Glomerular endothelial cell (primary cell): ENCODE results near the gene C10orf105. TPM values are rescaled to one million over a fixed set of nuclear protein-coding genes. Genes with fewer than 3 reads are reported as not detected.

Experiments
- DNase-seq: peaks from one replicate; pipeline ENCODE4 v3.0.0-alpha.2; 2011; ENCODE audit warnings: low read depth, low spot score; ENCODE audit errors: extremely low read depth
- total RNA-seq: library from RNA; depleted of rRNA; stranded (reverse); fragments of >200 nt; gene quantifications from 2 replicates; pipeline ENCODE4 v1.2.3, GENCODE V29; 2015

C10orf105 gene
- total RNA-seq, 1 donor from 2014 or later, result not detected

DNA sequence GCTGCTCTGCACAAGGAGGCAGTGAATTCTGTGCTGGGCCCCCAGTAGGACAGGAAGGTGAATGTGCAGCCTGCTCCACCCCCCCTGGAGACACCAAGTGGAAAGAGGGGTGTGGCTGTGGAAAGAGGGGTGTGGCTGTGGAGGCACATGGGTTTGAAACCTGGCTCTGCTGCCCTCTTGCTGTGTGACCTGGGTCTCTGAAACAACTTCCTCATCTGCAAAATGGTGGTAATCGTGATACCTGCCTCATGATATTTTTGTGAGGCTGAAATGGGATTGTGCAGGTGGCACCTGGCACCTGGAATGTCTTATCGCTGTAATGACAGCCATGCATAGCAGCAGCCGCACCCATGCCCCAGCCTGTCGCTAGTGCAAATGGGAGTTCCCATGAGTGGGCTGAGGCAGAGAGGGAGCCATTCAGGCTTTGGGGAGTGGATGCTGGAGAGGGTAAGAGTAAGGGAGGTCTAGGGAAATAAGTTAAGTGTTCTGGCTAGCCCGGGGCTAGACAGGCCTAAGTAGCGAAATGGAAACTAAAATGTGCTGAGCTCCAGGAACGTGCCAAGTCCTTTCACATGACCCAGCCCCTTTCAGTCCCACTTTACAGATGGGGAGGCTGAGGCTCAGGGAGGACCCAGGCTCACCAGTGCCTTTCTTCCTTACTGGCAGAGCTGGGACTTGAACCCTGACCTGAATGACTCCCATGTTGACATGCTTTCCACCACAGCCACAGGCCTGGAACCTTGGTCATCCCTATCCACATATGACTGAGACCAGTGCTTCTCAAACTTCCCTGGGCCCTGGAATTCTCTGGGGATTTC is 35.0 kb downstream of the C10orf105 start:
- DNase-seq, result no peak

DNA sequence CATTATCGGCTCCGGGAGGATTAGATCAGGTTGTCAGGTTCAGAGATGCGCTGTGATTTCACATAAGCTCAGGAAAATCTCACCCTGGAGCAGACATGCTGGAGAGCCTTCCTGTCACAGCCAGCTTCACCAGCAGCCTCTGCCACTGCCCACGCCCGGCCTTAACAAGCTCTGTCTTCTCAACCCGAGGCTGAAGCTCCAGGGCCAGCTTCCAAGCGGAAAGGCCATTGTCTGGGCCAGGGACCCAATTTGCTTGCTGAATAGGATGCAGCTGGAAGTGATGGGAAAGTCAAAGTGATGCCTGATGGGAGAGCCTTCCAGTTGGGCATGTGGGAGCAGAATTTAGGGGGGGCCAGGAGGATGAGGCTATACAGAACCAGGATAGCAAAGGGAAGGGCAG is 36.3 kb downstream of the C10orf105 start:
- DNase-seq, result no peak

DNA sequence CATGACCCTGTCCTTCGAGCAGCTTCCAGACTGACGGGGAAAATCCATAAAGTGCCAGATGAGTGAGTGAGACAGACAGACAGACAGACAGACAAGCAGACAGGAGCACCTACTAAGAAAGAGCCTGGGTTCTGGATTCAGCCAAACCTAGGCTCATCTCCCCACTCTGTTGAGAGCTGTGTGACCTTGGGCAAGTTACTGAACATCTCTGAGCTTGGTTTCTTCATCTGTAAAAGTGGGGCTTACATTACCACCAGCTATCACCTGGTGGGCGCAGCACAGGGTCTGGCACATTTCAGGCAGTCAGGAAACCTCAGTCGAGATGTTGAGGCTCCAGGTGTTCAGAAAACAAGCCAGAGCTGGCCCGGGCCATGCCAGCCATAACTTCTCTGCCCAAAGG is 37.6 kb downstream of the C10orf105 start:
- no peak for DNase-seq

DNA sequence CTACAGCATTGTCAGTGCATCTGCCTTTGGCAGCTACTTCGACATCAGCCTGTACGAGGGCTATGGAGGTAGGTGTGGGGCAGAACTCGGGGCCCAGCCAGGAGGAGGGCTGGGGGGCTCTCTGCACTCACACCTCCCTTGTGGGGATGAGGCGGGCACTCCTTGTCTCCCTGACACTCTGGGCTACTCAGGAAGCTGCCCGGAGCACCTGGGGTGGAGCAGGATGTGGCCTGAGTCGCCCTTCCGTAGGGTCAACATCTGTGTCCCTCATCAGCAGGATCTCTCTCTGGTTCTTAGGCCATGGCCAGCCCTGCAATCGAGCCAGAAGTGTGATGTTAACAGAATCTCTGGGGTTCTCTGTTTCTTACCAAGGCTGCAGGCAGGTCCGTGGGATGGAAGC is 40.2 kb downstream of the C10orf105 start:
- no peak for DNase-seq

DNA sequence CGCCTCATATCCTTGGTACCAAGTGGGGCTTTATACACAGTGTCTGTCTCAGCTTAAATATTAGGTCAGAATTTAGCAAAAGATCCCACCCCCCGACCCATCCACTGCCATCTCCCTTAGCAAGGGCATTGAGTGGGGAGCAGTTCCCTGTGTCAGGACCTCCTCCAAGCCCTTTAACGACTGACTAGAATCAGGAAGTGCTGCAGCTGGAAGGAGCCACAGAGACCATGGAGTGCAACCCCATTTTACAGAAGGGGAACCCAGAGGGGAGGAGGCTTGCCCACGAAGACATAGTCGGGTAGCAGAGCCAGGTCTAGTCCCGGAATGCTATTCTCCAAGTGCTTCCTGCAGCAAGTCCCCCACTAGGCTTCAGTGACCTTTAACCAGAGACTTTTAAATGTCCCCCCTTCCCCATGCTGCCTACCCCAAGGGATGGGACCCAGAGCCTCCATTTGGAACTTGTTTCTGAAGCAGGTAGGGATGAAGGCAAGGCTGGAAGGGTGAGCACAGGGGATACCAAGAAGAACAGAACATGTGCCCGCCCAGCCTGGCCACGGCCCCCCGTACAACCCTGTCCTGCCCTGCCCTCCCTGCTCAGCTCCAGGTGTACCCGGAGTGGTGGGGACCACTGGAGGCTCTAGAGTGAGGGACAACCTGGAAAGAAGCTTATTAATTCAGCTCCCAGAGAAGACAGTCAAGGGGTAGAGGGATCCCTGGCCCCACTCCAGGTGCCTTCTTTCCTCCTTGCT is 41.3 kb downstream of the C10orf105 start:
- DNase-seq, result no peak

DNA sequence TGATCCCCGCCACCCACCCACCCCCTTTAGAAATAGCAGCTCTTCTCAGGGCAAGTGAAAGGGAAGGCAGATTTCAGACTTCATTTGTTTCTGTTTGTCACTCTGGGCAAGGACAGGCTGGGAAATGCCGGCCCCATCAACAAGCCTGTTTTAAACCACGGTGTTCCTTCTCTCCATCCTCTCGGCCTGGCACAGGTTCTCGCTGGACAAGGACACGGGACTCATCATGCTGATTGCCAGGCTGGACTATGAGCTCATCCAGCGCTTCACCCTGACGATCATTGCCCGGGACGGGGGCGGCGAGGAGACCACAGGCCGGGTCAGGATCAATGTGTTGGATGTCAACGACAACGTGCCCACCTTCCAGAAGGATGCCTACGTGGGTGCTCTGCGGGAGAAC is 42.3 kb downstream of the C10orf105 start:
- no peak for DNase-seq

DNA sequence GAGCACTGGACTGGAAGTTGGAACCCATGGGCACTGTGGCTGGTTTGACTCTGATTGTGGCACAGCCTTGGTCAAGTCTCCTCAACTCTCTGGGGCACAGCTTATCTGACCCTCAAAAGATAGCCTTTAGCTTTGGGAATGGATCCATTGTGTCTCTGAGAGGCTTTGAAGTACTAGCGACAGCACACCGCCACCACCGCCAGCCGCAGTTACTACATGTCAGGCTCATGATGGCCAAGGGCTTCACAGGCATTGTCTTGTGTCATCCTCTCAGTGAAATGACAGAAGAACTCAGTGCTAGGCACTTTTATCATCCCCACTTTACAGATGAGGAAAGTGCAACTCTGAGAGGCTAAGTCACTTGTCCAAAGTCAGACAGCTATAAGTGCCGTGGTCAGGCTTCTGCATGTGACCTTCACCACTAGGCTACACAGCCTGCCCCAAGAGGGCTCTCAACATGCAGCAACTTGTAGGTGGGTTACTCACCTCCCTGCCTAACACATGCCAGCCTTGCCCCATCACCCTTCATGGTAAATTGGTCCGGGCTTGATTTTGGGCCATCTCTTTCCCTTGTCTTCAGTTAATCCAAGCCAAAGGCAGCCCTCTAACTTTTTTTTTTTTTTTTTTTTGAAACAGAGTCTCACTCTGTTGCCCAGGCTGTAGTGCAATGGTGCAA is 44.1 kb downstream of the C10orf105 start:
- DNase-seq, result no peak

DNA sequence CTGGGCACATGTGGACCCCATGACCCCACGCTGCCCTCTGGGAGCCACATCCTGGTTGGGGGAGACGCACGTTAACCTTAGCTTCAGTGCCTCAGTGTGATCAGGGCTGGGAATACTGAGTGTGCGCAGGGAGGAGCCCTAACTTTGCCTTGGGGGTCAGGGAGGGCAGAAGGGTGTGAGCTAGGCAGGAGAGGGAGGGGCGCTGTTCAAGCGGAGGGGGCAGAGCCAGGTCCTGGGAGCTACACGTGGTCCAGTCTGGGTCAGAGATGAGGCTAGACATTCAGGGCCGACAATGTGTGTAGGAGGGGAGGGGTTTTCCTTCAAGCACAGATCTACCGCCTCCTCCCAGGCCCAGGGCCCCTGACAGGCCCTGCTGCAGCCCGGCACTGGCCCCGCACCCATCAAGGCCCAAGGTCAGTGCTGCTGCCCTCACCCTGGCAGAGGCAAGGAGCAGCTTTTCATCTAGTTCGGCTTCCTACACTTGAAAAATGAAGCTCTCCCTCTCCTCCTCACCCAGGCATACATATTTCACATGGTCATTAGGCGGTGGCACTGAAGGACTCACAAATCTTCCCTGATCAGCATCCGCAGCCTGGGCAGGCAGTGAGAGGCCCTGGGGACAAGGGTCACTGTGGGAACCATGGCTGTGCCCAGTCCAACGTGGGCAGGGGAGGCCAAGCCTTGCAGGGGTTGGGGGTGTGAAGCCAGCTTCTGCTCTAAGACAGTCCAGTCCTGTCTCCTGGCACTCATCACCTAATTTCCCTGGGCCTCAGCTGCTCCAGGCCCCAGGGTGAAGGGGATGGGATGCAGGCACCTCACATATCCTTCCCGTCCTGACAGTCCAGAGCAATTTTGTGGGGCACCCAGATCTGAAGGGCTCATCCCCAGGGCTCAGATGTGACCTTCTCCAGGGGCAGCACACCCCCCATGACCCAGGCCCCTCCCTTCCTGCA is 47.3 kb downstream of the C10orf105 start:
- DNase-seq, result no peak

DNA sequence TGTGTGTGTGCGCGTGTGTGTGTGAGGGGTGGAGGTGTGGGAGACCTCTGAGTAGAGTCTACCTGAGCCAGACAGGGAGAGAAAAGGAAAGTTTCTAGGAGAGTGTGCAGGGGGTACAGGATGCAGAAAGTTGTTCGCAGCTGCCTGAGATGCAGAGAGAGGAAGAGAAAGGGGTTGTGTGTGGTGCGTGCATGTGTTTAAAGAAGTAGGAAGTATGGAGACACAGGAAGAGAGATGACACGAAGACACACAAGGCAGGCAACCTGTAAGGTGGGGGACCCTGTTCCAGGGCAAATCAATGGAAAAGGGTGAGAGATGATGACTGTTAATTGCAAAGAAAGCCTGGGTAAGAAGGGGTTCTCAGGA is 52.2 kb downstream of the C10orf105 start:
- no peak for DNase-seq

DNA sequence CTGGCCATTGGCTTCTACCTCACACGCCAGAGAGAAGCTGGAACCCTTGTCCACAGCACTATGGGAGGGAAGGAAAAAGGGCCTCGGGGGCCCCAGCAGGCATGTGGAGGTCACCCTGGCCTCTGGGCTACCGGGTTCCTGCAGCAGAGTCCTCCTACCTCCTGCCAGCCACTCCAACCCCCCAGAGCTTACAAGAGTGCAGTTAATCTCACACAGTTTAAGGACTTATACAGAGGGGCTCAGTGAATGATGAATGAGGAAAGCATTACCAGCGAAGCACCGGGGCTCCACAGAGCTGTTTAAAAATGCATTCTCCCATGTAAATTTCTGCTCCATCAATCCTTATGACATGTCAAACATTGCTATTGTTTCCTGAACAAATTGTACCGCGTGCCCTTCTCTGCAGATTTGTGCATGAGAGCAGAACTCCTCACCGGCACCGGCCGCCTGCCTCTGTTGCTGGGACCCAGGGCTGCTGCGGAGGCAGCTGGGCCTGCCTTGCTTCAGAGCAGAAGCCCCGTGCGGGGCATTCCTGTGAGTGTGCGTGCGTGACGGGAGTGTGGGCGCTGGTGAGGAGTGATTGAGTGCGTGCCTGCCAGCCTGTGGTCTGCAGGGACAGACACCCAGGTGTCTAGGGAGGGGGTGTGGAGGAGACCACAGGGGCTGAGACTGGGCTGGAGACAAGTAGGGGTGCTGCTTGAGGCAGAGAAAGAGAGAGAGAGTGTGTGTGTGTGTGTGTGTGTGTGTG is 52.8 kb downstream of the C10orf105 start:
- DNase-seq, result no peak

DNA sequence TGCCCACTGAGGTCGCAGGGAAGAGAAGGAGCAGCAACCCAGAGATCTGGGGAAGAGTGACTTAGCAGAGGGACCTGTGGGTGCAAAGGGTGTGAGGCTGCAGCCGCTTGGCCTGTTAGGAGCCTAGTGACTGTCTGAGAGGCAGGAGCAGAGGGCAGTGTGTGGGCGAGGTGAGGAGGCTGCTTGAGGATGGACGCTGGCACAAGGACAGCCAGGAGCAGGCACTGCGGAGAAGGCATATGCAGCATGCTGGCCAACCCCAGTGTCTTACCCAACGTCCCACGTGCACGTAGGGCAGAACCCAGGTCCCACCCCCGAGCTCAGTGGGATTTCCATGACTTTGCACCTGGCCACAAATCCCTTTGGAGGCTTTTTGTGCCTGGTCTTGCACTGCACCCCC is 54.1 kb downstream of the C10orf105 start:
- DNase-seq, result no peak

DNA sequence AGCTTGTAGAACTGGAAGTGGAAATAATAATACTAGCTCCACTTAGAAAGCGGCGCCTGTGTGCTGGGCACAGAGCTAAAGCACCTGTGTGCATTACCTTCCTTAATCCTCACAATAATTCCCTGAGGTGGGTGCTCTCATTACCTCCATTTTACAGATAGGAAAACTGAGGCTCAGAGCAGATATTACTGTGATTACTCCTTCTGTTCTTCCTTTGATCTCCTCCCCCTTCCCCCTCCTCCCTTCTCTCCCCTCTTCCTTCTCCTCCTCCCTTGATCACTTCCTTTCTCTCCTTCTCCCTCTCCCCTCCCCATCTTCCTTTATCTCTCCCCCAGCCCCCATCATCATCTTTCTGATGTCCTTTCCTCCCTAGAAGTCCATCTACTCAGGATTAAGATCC is 55.0 kb downstream of the C10orf105 start:
- DNase-seq, result no peak

DNA sequence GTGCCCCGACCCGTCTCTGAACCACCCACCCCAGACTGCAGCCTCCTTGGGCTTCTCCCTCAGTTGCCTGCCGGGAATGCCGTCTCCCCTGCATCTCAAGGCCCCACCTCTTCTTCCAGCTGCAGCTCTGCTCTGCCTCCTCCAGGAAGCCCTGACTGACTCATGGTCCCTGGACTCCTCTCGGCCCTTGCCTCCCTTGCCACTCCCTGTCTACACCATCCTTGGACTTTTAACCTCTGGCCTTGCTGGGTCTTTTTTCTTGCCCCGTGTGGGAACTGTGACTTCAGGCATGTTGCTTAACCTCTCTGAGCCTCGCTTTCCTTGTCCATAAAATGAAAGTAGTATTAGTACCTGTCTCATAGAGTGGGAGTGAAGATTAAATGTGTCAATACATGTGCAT is 56.3 kb downstream of the C10orf105 start:
- no peak for DNase-seq

DNA sequence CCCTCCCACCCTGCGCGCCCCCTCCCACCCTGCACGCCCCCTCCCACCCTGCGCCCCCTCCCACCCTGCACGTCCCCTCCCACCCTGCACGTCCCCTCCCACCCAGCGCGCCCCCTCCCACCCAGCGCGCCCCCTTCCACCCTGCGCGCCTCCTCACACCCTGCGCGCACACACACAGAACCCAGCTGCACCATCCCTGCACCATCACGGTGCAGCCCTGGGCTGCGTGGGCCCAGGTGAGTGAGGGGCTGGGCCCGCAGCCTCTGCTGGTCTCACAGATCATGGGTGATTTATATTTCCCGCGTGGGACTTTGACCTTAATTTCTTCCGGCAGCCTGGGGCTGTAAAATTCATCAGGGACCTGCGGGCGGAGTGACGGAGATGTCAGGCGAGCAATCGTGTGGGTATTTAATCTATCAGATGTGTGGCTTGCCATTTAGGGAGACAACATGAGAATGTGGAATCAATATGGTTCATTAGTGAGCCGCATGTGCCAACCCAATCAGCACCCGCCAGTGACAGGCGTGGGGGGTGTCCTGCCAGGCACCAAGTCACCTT is 57.7 kb downstream of the C10orf105 start:
- DNase-seq, result no peak

Other genes starting within 250 kb of the C10orf105 start
- 14.9 and 53.8 TPM in 2 replicates for gene VSIR, start 53.7 kb upstream of the C10orf105 start, total RNA-seq
- 1,624 and 1,972 TPM in 2 replicates for gene PSAP, start 131.5 kb upstream of the C10orf105 start, total RNA-seq
- 8.2 and 10.6 TPM in 2 replicates for gene CHST3, start 244.6 kb upstream of the C10orf105 start, total RNA-seq